ENCODE measurements around the gene TSC22D1. TPM values are rescaled to one million over a fixed set of nuclear protein-coding genes. Genes with fewer than 3 reads are reported as not detected.
"Not testable (repeated sequence)": the region's sequence is repeated elsewhere in the genome, so short reads cannot be mapped to it uniquely, and the experiment has no call there.

The TSC22D1 gene
- total RNA-seq, 4 donors from 2014 or later: 60.0 to 78.8 (median 69.3) TPM

GRCh38 chr13:44566601-44567000 lies 9.5 kb downstream of the TSC22D1 start:
- TF ChIP-seq CTCF (IDR thresholded peaks at IDR 0.05) (no peak), POLR2A (IDR thresholded peaks at IDR 0.05) (no peak)
- H3K4me3 ChIP-seq (ENCODE audit: low read depth, poor library complexity, severe bottlenecking): no peak overlapping the region
- no peak for DNase-seq (ENCODE audit: low spot score in 2 of 2)
- intact Hi-C loops (cut with DNase I; ENCODE audit: low total_unique reads): no loop called here

GRCh38 chr13:44565881-44566280 lies 10.2 kb downstream of the TSC22D1 start:
- DNase-seq (ENCODE audit: low spot score in 2 of 2): no peak
- intact Hi-C loops (cut with DNase I; ENCODE audit: low total_unique reads): no loop called here
- no peak overlapping the region for H3K4me3 ChIP-seq (ENCODE audit: low read depth, poor library complexity, severe bottlenecking)
- 96 to 97% methylated on average over 3 of the region's 3 CpGs for WGBS, 2 donors
- TF ChIP-seq POLR2A (IDR thresholded peaks at IDR 0.05) (no peak), CTCF (IDR thresholded peaks at IDR 0.05) (no peak)

- H3K4me3 ChIP-seq (ENCODE audit: low read depth, poor library complexity, severe bottlenecking): no peak overlapping the region
- TF ChIP-seq POLR2A (IDR thresholded peaks at IDR 0.05) (no peak), CTCF (IDR thresholded peaks at IDR 0.05) (no peak)
- intact Hi-C loops (cut with DNase I; ENCODE audit: low total_unique reads): no loop called here
- WGBS, 2 donors: 93 to 95% methylated on average over 2 of the region's 2 CpGs
- no peak for DNase-seq (ENCODE audit: low spot score in 2 of 2)
Measured at GRCh38 chr13:44564936-44565335, 11.2 kb downstream of the TSC22D1 start.

- intact Hi-C loops (cut with DNase I; ENCODE audit: low total_unique reads); DNase-seq (ENCODE audit: low spot score in 2 of 2); H3K4me3 ChIP-seq (ENCODE audit: low read depth, poor library complexity, severe bottlenecking): not testable (repeated sequence)
- WGBS, 2 donors: 89 to 90% methylated on average over 6 of the region's 6 CpGs
Measured at GRCh38 chr13:44562853-44563252, 13.3 kb downstream of the TSC22D1 start.

- no peak for DNase-seq (ENCODE audit: low spot score in 2 of 2)
- WGBS, 2 donors: 89 to 99% methylated on average over 2 of the region's 2 CpGs
- TF ChIP-seq CTCF (IDR thresholded peaks at IDR 0.05) (no peak), POLR2A (IDR thresholded peaks at IDR 0.05) (no peak)
- no peak overlapping the region for H3K4me3 ChIP-seq (ENCODE audit: low read depth, poor library complexity, severe bottlenecking)
- intact Hi-C loops (cut with DNase I; ENCODE audit: low total_unique reads): no loop called here
Measured at GRCh38 chr13:44561351-44561750, 14.8 kb downstream of the TSC22D1 start.

GRCh38 chr13:44557986-44558385 lies 18.1 kb downstream of the TSC22D1 start:
- no peak overlapping the region for H3K4me3 ChIP-seq (ENCODE audit: low read depth, poor library complexity, severe bottlenecking)
- TF ChIP-seq CTCF (IDR thresholded peaks at IDR 0.05) (no peak), POLR2A (IDR thresholded peaks at IDR 0.05) (no peak)
- DNase-seq (ENCODE audit: low spot score in 2 of 2): no peak
- intact Hi-C loops (cut with DNase I; ENCODE audit: low total_unique reads): no loop called here
- WGBS, 2 donors: 91 to 94% methylated on average over 2 of the region's 2 CpGs

All from lower leg skin (tissue), 4 donors.